Measurements from ENCODE around the gene PCDHB10.
"Not testable (repeated sequence)": the region's sequence is repeated elsewhere in the genome, so short reads cannot be mapped to it uniquely, and the experiment has no call there.

The PCDHB10 gene

DNA sequence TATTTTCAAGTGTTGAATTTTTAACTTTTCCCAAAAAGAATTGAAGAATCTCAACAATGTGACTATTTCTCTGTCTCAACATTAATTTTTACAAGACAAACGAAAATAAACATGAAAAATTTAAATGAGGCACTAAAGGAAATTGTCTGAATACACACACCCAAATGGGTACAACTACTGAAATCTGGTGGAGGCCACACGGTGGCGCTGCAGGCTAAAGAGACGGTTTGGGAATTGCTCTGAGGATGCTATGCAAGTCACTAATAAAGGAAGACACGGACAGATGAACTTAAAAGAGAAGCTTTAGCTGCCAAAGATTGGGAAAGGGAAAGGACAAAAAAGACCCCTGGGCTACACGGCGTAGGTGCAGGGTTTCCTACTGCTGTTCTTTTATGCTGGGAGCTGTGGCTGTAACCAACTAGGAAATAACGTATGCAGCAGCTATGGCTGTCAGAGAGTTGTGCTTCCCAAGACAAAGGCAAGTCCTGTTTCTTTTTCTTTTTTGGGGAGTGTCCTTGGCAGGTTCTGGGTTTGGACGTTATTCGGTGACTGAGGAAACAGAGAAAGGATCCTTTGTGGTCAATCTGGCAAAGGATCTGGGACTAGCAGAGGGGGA, at the start of gene PCDHB10:
TSS of gene PCDHB10 (plus strand) at position 244 of the 616 bp plus-strand sequence. CDS start at position 444, 200 bp downstream.
- DNase-seq: no peak

DNA sequence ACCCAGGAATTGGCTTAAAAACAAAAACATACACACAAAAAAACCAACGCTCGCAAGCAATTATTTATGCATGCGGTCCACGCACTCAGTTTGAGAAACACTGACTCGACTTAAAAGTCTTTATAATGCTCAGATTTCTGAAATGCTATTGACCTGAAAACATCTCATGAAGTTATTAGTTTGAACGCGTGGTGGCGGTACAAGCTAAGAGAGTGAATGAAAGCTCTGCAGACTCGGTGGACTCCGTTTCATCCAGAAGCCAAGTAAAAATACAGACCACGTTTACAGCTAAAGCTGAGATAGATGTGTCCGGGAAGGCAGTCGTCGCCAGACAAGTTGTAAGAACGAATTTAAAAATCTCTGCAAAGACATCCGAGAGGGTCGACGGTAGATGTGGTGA, 42.3 kb upstream of the PCDHB10 start, which contains the start of gene PCDHB6:
TSS of gene PCDHB6 (plus strand) at position 246 of the 400 bp plus-strand sequence. CDS start 201 bp downstream, outside the sequence.
- DNase-seq: no peak

DNA sequence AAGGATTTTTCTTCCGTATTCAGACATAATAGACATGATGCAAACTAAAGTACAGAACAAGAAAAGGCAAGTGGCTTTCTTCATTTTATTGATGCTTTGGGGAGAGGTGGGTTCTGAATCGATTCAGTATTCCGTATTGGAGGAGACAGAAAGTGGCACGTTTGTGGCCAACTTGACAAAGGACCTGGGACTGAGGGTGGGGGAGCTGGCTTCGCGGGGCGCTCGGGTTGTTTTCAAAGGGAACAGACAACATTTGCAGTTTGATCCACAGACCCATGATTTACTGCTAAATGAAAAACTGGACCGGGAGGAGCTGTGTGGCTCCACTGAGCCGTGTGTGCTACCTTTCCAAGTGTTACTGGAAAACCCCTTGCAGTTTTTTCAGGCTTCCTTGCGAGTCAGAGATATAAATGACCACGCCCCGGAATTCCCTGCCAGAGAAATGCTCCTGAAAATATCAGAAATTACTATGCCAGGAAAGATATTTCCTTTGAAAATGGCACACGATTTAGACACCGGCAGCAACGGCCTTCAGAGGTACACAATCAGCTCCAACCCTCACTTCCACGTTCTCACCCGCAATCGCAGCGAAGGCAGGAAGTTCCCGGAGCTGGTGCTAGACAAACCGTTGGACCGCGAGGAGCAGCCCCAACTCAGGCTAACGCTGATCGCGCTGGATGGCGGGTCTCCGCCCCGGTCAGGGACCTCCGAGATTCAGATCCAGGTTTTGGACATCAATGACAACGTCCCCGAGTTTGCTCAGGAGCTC, 41.7 kb upstream of the PCDHB10 start:
- DNase-seq: no peak

DNA sequence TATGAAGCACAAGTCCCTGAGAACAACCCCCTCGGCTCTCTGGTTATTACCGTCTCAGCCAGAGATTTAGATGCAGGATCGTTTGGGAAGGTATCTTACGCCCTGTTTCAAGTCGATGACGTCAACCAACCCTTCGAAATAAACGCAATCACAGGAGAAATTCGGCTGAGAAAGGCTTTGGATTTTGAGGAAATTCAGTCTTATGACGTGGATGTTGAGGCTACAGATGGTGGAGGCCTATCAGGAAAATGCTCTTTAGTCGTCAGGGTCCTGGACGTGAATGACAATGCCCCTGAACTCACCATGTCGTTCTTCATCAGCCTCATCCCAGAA, 41.2 kb upstream of the PCDHB10 start:
- no peak for DNase-seq

DNA sequence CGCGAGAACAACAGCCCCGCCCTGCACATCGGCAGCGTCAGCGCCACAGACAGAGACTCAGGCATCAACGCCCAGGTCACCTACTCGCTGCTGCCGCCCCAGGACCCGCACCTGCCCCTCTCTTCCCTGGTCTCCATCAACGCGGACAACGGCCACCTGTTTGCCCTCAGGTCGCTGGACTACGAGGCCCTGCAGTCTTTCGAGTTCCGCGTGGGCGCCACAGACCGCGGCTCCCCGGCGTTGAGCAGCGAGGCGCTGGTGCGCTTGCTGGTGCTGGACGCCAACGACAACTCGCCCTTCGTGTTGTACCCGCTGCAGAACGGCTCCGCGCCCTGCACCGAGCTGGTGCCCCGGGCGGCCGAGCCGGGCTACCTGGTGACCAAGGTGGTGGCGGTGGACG, 40.5 kb upstream of the PCDHB10 start:
- DNase-seq: not testable (repeated sequence)

DNA sequence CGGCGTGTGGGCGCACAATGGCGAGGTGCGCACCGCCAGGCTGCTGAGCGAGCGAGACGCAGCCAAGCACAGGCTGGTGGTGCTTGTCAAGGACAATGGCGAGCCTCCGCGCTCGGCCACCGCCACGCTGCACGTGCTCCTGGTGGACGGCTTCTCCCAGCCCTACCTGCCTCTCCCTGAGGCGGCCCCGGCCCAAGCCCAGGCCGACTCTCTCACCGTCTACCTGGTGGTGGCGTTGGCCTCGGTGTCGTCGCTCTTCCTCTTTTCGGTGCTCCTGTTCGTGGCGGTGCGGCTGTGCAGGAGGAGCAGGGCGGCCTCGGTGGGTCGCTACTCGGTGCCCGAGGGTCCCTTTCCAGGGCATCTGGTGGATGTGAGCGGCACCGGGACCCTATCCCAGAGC, 40.1 kb upstream of the PCDHB10 start:
- not testable (repeated sequence) for DNase-seq

DNA sequence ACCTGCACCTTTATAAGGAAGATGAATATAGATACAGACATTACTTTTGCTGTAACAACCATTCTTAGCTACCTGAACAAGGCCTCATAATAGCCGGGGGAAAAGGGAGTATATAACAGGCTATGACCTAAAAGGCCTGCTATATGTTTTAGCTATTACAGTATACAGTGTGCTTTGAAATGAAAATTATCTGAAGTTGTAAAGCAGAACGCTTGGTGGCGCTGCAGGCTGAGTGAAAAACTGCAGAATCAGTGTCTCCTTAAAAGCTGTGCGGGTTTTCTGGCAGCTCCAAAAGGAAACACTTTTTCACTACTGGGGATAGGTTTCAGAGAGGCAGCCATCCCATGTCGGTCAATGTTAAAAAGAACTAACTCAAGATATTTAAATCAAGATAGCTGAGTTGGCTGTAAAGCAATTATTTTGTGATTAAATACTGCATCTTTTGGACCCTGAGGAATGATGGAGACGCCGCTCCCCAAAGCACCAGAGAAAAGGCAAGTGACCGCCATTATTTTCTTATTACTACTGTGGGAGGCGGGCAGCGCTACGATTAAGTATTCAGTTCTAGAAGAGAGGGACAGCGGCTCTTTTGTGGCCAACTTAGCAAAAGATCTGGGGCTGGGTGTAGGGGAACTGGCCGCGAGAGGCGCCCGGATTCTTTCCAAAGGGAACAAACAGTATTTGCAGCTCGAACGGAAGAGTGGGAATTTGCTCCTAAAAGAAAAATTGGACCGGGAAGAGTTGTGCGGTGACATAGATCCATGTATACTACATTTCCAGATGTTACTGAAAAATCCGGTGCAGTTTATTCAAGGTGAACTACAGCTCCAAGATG, 36.4 kb upstream of the PCDHB10 start:
- DNase-seq: no peak

DNA sequence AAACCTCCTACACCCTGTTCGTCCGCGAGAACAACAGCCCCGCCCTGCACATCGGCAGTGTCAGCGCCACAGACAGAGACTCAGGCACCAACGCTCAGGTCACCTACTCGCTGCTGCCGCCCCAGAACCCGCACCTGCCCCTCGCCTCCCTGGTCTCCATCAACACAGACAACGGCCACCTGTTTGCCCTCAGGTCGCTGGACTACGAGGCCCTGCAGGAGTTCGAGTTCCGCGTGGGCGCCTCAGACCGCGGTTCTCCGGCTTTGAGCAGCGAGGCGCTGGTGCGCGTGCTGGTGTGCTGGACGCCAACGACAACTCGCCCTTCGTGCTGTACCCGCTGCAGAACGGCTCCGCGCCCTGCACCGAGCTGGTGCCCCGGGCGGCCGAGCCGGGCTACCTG, 34.8 kb upstream of the PCDHB10 start:
- DNase-seq: not testable (repeated sequence)

DNA sequence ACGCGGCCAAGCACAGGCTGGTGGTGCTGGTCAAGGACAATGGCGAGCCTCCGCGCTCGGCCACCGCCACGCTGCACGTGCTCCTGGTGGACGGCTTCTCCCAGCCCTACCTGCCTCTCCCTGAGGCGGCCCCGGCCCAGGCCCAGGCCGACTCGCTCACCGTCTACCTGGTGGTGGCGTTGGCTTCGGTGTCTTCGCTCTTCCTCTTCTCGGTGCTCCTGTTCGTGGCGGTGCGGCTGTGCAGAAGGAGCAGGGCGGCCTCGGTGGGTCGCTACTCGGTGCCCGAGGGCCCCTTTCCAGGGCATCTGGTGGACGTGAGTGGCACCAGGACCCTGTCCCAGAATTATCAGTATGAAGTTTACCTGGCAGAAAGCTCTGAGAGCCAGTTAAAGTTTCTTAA, 34.3 kb upstream of the PCDHB10 start:
- DNase-seq: not testable (repeated sequence)

DNA sequence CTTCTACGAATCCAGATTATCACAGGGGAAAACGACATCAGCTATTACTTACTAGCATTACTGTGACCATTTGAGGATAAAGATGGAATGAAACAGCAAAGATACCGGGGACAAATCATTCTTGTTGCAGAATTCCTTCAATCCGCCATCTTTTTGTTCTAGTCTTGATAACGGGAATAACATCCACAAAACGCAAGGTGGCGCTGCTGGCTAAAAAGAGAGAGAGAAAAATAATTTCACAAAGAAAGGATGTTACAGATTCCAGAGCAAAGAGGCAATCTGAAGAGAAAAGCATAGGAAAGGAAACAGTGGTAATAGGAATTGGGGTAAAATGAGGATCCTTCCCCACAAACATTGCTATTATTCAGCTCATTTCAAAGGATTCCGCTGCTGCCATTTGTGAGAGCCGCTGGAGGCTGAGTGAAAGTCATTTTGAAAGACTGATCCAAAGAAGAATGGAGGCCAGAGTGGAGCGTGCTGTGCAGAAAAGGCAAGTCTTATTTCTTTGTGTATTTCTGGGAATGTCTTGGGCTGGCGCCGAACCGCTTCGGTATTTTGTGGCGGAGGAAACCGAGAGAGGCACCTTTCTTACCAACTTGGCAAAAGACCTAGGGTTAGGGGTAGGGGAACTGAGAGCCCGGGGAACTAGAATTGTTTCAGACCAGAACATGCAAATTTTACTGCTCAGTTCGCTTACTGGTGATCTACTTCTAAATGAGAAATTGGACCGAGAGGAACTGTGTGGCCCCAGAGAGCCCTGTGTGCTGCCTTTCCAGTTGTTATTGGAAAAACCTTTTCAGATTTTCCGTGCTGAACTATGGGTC, 19.6 kb upstream of the PCDHB10 start, which contains the start of gene PCDHB7:
TSS of gene PCDHB7 (plus strand) at position 264 of the 824 bp plus-strand sequence. CDS start at position 456, 192 bp downstream.
- DNase-seq: no peak

DNA sequence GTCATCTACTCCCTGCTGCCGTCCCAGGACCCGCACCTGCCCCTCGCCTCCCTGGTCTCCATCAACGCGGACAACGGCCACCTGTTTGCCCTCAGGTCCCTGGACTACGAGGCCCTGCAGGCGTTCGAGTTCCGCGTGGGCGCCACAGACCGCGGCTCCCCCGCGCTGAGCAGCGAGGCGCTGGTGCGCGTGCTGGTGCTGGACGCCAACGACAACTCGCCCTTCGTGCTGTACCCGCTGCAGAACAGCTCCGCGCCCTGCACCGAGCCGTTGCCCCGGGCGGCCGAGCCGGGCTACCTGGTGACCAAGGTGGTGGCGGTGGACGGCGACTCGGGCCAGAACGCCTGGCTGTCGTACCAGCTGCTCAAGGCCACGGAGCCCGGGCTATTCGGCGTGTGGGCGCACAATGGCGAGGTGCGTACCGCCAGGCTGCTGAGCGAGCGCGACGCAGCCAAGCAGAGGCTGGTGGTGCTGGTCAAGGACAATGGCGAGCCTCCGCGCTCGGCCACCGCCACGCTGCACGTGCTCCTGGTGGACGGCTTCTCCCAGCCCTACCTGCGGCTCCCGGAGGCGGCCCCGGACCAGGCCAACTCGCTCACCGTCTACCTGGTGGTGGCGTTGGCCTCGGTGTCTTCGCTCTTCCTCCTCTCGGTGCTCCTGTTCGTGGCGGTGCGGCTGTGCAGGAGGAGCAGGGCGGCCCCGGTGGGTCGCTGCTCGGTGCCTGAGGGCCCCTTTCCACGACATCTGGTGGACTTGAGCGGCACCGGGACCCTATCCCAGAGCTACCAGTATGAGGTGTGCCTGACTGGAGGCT, 17.7 kb upstream of the PCDHB10 start:
- not testable (repeated sequence) for DNase-seq

DNA sequence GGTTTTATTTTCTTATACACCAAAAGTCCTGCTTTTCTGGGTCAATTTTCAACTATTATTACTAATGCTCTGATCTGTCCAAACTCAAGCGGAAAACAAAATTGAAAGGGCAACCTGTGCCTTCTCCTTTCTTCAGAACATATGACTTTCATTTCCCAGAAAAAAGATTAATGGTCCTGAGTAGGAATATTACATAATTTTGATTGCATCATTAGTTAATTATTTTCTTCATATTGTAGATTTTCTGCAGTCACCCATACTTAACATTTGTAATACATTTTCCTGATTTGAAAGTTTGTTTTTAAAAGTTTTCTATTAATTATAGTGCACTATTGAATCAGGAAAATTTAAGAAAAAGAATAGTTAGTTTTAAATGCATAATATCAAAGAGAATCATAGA, 16.2 kb upstream of the PCDHB10 start:
- no peak for DNase-seq

DNA sequence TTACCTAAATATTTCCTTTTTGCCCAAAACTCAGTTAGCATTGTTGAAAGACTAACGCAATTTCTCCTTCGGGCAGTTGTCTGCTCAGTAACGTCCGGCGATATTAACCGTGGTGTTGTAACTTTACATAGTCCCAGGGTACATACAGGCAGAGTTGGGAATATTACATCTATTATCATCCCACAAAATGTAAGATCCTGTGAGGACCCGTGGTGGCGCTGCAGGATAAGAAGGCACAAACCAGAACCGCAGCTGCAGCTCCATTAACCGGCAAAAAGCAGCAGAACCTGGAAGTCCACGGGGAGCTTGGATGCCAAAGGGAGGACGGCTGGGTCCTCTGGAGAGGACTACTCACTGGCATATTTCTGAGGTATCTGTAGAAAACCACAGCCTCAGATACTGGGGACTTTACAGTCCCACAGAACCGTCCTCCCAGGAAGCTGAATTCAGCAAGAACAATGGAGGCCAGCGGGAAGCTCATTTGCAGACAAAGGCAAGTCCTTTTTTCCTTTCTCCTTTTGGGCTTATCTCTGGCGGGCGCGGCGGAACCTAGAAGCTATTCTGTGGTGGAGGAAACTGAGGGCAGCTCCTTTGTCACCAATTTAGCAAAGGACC, 14.5 kb upstream of the PCDHB10 start, which contains the start of gene PCDHB8:
TSS of gene PCDHB8 (plus strand) at position 214 of the 615 bp plus-strand sequence. CDS start at position 459, 245 bp downstream.
- DNase-seq: peak; percentile 55

DNA sequence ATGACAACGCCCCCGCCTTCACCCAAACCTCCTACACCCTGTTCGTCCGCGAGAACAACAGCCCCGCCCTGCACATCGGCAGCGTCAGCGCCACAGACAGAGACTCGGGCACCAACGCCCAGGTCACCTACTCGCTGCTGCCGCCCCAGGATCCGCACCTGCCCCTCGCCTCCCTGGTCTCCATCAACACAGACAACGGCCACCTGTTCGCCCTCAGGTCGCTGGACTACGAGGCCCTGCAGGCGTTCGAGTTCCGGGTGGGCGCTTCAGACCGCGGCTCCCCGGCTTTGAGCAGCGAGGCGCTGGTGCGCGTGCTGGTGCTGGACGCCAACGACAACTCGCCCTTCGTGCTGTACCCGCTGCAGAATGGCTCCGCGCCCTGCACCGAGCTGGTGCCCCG, 12.8 kb upstream of the PCDHB10 start:
- not testable (repeated sequence) for DNase-seq

DNA sequence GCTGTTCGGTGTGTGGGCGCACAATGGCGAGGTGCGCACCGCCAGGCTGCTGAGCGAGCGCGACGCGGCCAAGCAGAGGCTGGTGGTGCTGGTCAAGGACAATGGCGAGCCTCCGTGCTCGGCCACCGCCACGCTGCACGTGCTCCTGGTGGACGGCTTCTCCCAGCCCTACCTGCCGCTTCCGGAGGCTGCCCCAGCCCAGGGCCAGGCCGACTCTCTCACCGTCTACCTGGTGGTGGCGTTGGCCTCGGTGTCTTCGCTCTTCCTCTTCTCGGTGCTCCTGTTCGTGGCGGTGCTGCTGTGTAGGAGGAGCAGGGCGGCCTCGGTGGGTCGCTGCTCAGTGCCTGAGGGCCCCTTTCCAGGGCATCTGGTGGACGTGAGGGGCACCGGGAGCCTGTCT, 12.3 kb upstream of the PCDHB10 start:
- DNase-seq: not testable (repeated sequence)

DNA sequence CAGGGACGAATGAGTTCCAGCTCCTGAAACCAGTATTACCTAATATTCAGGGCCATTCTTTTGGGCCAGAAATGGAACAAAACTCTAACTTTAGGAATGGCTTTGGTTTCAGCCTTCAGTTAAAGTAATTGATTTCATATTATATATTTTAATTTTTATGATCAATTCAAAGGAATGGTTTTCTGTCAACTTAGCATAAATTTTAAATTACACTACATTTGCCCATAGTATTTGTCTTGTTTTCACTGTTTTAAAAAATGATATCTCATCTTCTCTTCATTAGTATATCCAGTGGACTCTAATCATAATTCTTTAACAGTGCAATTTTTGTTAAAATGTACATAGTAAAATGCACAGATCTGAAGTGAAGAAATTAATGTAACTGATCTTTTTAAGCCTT, 11.8 kb upstream of the PCDHB10 start:
- no peak for DNase-seq

DNA sequence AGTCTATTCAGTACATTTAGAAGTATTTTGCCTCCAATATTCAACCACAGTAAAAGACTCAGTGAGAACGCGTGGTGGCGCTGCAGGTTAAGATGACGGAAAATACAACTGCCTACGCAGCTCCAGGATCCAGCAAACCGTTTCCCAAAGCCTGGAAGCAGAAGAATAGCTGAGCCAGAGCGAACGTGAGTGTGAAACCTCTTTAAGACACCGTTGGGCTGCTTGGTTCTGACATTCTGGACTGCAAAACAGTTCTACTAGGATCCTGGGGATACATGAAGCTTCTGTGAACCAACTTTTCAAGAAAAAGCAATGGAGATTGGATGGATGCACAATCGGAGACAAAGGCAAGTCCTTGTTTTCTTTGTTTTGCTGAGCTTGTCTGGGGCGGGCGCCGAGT, 9.9 kb upstream of the PCDHB10 start, which contains the start of gene PCDHB16:
TSS of gene PCDHB16 (plus strand) at position 140 of the 400 bp plus-strand sequence. CDS start at position 313, 173 bp downstream.
- DNase-seq: no peak

DNA sequence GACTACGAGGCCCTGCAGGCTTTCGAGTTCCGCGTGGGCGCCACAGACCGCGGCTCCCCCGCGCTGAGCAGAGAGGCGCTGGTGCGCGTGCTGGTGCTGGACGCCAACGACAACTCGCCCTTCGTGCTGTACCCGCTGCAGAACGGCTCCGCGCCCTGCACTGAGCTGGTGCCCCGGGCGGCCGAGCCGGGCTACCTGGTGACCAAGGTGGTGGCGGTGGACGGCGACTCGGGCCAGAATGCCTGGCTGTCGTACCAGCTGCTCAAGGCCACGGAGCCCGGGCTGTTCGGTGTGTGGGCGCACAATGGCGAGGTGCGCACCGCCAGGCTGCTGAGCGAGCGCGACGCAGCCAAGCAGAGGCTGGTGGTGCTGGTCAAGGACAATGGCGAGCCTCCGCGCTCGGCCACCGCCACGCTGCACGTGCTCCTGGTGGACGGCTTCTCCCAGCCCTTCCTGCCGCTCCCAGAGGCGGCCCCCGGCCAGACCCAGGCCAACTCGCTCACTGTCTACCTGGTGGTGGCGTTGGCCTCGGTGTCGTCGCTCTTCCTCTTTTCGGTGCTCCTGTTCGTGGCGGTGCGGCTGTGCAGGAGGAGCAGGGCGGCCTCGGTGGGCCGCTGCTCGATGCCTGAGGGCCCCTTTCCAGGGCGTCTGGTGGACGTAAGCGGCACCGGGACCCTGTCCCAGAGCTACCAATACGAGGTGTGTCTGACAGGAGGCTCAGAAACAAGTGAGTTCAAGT, 7.9 kb upstream of the PCDHB10 start:
- not testable (repeated sequence) for DNase-seq

DNA sequence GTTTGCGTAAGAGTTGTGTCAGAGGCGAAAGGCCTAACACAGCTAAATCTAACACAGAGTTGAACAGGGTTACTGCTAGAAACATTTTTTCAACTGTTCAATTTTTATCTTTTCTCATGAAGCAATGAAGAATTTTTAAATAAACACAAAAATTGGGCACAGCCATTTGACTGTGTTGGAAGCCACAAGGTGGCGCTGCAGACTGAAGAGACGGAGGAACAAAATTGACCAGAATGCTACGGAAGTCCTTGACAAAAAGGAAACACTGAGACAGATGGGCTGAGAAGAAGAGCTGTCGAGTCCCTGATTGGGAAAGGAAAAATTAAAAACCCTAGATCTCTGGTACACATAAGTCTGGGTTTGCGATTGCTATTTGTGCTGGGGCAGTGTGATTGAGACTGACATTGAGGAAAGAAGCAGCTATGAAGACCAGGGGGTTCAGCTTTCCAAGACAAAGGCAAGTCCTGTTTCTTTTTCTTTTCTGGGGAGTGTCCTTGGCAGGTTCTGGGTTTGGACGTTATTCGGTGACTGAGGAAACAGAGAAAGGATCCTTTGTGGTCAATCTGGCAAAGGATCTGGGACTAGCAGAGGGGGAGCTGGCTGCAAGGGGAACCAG, 5.1 kb upstream of the PCDHB10 start, which contains the start of gene PCDHB9:
TSS of gene PCDHB9 (plus strand) at position 265 of the 616 bp plus-strand sequence. CDS start at position 423, 158 bp downstream.
- DNase-seq: no peak
